ENCODE results near the gene VPS37C. TPM values are rescaled to one million over a fixed set of nuclear protein-coding genes. Genes with fewer than 3 reads are reported as not detected.
"Not testable (repeated sequence)": the region's sequence is repeated elsewhere in the genome, so short reads cannot be mapped to it uniquely, and the experiment has no call there.

Gene VPS37C
- total RNA-seq, 1 experiment from 2014 or later: 19.0 TPM

- TF ChIP-seq CTCF (conservative IDR thresholded peaks at IDR 0.05): no peak
- WGBS (ENCODE audit: extremely low coverage, insufficient read length, low lambda C conversion rate): no CpG with 5 or more reads among the region's 9 CpGs
- DNase-seq: no peak
- Histone ChIP-seq H4K91ac (ENCODE audit: insufficient read length, low read depth, low read length) (no peak overlapping the region), H2AK5ac (ENCODE audit: insufficient read length, low read length) (no peak overlapping the region), H2BK12ac (ENCODE audit: insufficient read length, low read depth, low read length) (no peak overlapping the region), H2BK15ac (ENCODE audit: low read depth, low read length) (no peak overlapping the region), H4K5ac (ENCODE audit: insufficient read length, low read depth, low read length) (no peak overlapping the region), H3T11ph (ENCODE audit: low read length) (no peak overlapping the region), H3K18ac (ENCODE audit: insufficient read length, low read depth, low read length) (no peak overlapping the region), H4K20me1 (ENCODE audit: control insufficient read depth, insufficient read depth, insufficient read length) (no peaks in the 10 kb centered on the region), H3K23ac (ENCODE audit: insufficient read length, low read depth, low read length) (no peak overlapping the region), H3K14ac (ENCODE audit: insufficient read depth, low read length) (no peak overlapping the region), H4K8ac (replicated peaks; ENCODE audit: insufficient read length, low read depth, low read length) (no peak overlapping the region), H3K4me2 (ENCODE audit: insufficient read depth, insufficient read length, low read length) (no peak overlapping the region), H2AFZ (ENCODE audit: low read length) (no peak overlapping the region), H3K27ac (ENCODE audit: insufficient read length, low read depth, low read length) (no peak overlapping the region), H3K27me3 (ENCODE audit: insufficient read depth, low read length) (no peaks in the 10 kb centered on the region), H2BK120ac (ENCODE audit: low read depth, low read length, poor library complexity, severe bottlenecking) (no peak overlapping the region), H3K23me2 (ENCODE audit: insufficient read length, low read depth, low read length, poor library complexity, severe bottlenecking) (no peaks in the 10 kb centered on the region), H3K4ac (ENCODE audit: low read depth, low read length) (no peak overlapping the region), H3K56ac (ENCODE audit: insufficient read length, low read depth, low read length) (no peak overlapping the region), H3K79me2 (ENCODE audit: insufficient read depth, low read length) (no peaks in the 10 kb centered on the region), H2BK20ac (ENCODE audit: low read depth, low read length, poor library complexity, severe bottlenecking) (no peak overlapping the region), H3K9ac (ENCODE audit: extremely low read depth, insufficient read length, low read length) (no peak overlapping the region), H3K79me1 (ENCODE audit: insufficient read depth, low read depth, low read length, poor library complexity, severe bottlenecking) (no peaks in the 10 kb centered on the region), H2BK5ac (ENCODE audit: insufficient read length, low read length) (no peak overlapping the region), H3K9me3 (ENCODE audit: control insufficient read depth, low read depth, low read length) (no peaks in the 10 kb centered on the region), H3K4me1 (ENCODE audit: insufficient read depth, low read length) (no peaks in the 10 kb centered on the region)
- Mint-ChIP-seq H3K27ac (no peak overlapping the region), H3K27me3 (ENCODE audit: low read depth) (peaks cover 17% of the 10 kb centered on the region), H3K36me3 (ENCODE audit: insufficient read depth in 1 of 3, low read depth in 3 of 3) (0 out of 7 replicates have a peak, but pooled peaks cover 0 to 4% (median 0%) of the 10 kb centered on the region in 3 experiments), H3K4me1 (peaks cover 3 to 8% of the 10 kb centered on the region in 2 experiments; a peak in 2 of 4 replicates), H3K4me3 (no peak overlapping the region), H3K9me3 (peaks cover 5 to 6% of the 10 kb centered on the region in 2 experiments; a peak in 4 of 5 replicates)
Measured at GRCh38 chr11:61168042-61168688, 6.9 kb upstream of the VPS37C start.

GRCh38 chr11:61166331-61166730 is 5.1 kb upstream of the VPS37C start:
- not testable (repeated sequence) for H3T11ph ChIP-seq (ENCODE audit: low read length); H2BK15ac ChIP-seq (ENCODE audit: low read depth, low read length); H3K27me3 ChIP-seq (ENCODE audit: insufficient read depth, low read length); H4K20me1 ChIP-seq (ENCODE audit: control insufficient read depth, insufficient read depth, insufficient read length); H4K91ac ChIP-seq (ENCODE audit: insufficient read length, low read depth, low read length); H3K27ac Mint-ChIP-seq; H3K9me3 Mint-ChIP-seq; H2AFZ ChIP-seq (ENCODE audit: low read length); H3K4me3 Mint-ChIP-seq; H2BK20ac ChIP-seq (ENCODE audit: low read depth, low read length, poor library complexity, severe bottlenecking); DNase-seq; H3K23ac ChIP-seq (ENCODE audit: insufficient read length, low read depth, low read length); H3K79me1 ChIP-seq (ENCODE audit: insufficient read depth, low read depth, low read length, poor library complexity, severe bottlenecking); H3K9me3 ChIP-seq (ENCODE audit: control insufficient read depth, low read depth, low read length); H3K23me2 ChIP-seq (ENCODE audit: insufficient read length, low read depth, low read length, poor library complexity, severe bottlenecking); H3K36me3 Mint-ChIP-seq (ENCODE audit: insufficient read depth in 1 of 3, low read depth in 3 of 3); H2AK5ac ChIP-seq (ENCODE audit: insufficient read length, low read length); H3K4me2 ChIP-seq (ENCODE audit: insufficient read depth, insufficient read length, low read length); H3K79me2 ChIP-seq (ENCODE audit: insufficient read depth, low read length); H3K27me3 Mint-ChIP-seq (ENCODE audit: low read depth); H4K8ac ChIP-seq (replicated peaks; ENCODE audit: insufficient read length, low read depth, low read length); H3K14ac ChIP-seq (ENCODE audit: insufficient read depth, low read length); H3K4me1 ChIP-seq (ENCODE audit: insufficient read depth, low read length); H2BK120ac ChIP-seq (ENCODE audit: low read depth, low read length, poor library complexity, severe bottlenecking); H3K18ac ChIP-seq (ENCODE audit: insufficient read length, low read depth, low read length); H3K4ac ChIP-seq (ENCODE audit: low read depth, low read length); H3K56ac ChIP-seq (ENCODE audit: insufficient read length, low read depth, low read length); H3K27ac ChIP-seq (ENCODE audit: insufficient read length, low read depth, low read length); H2BK5ac ChIP-seq (ENCODE audit: insufficient read length, low read length); H4K5ac ChIP-seq (ENCODE audit: insufficient read length, low read depth, low read length); H3K9ac ChIP-seq (ENCODE audit: extremely low read depth, insufficient read length, low read length); H2BK12ac ChIP-seq (ENCODE audit: insufficient read length, low read depth, low read length)
- WGBS (ENCODE audit: extremely low coverage, insufficient read length, low lambda C conversion rate): no CpG with 5 or more reads among the region's 31 CpGs
- peaks cover 8 to 18% of the 10 kb centered on the region in 2 experiments for H3K4me1 Mint-ChIP-seq
